ENCODE measurements around the gene ST8SIA2.

Gene ST8SIA2

GRCh38 chr15:92494806-92495336, 101.2 kb downstream of the ST8SIA2 start:
- no peak for DNase-seq (ENCODE audit: low read depth in 2 of 2)

- no peak for DNase-seq (ENCODE audit: low read depth in 2 of 2)
Observed at GRCh38 chr15:92495446-92495845, 101.8 kb downstream of the ST8SIA2 start.

- no peak for DNase-seq (ENCODE audit: low read depth in 2 of 2)
Observed at GRCh38 chr15:92499731-92500530, 106.2 kb downstream of the ST8SIA2 start.

- no peak for DNase-seq (ENCODE audit: low read depth in 2 of 2)
Observed at GRCh38 chr15:92502336-92502735, 108.7 kb downstream of the ST8SIA2 start.

- no peak for DNase-seq (ENCODE audit: low read depth in 2 of 2)
Observed at GRCh38 chr15:92502930-92503857, 109.5 kb downstream of the ST8SIA2 start.

- no peak for DNase-seq (ENCODE audit: low read depth in 2 of 2)
Observed at GRCh38 chr15:92503889-92504288, 110.2 kb downstream of the ST8SIA2 start.

GRCh38 chr15:92505611-92506010, 111.9 kb downstream of the ST8SIA2 start:
- DNase-seq (ENCODE audit: low read depth in 2 of 2) = no peak

- DNase-seq (ENCODE audit: low read depth in 2 of 2) = no peak
Observed at GRCh38 chr15:92506506-92506905, 112.8 kb downstream of the ST8SIA2 start.

GRCh38 chr15:92510163-92510882, 116.6 kb downstream of the ST8SIA2 start:
- DNase-seq (ENCODE audit: low read depth in 2 of 2) = no peak
